ENCODE data around the gene GPC6.

- TF ChIP-seq, protein P1, sequence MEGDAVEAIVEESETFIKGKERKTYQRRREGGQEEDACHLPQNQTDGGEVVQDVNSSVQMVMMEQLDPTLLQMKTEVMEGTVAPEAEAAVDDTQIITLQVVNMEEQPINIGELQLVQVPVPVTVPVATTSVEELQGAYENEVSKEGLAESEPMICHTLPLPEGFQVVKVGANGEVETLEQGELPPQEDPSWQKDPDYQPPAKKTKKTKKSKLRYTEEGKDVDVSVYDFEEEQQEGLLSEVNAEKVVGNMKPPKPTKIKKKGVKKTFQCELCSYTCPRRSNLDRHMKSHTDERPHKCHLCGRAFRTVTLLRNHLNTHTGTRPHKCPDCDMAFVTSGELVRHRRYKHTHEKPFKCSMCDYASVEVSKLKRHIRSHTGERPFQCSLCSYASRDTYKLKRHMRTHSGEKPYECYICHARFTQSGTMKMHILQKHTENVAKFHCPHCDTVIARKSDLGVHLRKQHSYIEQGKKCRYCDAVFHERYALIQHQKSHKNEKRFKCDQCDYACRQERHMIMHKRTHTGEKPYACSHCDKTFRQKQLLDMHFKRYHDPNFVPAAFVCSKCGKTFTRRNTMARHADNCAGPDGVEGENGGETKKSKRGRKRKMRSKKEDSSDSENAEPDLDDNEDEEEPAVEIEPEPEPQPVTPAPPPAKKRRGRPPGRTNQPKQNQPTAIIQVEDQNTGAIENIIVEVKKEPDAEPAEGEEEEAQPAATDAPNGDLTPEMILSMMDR (IDR thresholded peaks at IDR 0.05; ENCODE audit: insufficient read depth, low read length, poor library complexity, severe bottlenecking), result no peak
- TF ChIP-seq EZH2phosphoT487 (conservative IDR thresholded peaks at IDR 0.05; ENCODE audit: low read length), result no peak
These were observed 433.9 kb downstream of the GPC6 start for GRCh38 chr13:93660391-93661063.
